HG02852 (cell line): ENCODE measurements around the gene LDLRAD2.
"Not testable (repeated sequence)": the region's sequence is repeated elsewhere in the genome, so short reads cannot be mapped to it uniquely, and the experiment has no call there.

Experiments
- ATAC-seq: cut with Tn5 transposase; IDR thresholded peaks from one replicate; pipeline ENCODE4 v1.9.1; 2021; ENCODE audit warnings: mild to moderate bottlenecking, moderate library complexity; ENCODE audit not compliant: unreplicated experiment

Gene LDLRAD2

GRCh38 chr1:21823206-21823979 is 11.3 kb downstream of the LDLRAD2 start:
- ATAC-seq = no peak

- ATAC-seq = no peak
These were observed 12.1 kb downstream of the LDLRAD2 start for GRCh38 chr1:21823980-21824702.

GRCh38 chr1:21824926-21825325 is 12.9 kb downstream of the LDLRAD2 start:
- ATAC-seq = no peak

GRCh38 chr1:21825393-21825792 is 13.3 kb downstream of the LDLRAD2 start:
- no peak for ATAC-seq

DNA sequence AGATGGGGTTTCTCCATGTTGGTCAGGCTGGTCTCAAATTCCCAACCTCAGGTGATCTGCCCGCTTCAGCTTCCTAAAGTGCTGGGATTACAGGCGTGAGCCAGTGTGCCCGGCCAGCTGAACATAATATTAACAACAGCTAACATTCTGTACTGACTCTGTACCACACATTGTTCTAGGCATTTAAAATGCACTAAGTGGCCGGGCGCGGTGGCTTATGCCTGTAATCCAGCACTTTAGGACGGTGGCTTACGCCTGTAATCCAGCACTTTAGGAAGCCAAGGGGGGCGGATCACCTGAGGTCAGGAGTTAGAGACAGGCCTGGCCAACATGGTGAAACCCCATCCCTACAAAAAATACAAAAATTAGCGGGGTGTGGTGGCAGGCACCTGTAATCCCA is 14.6 kb downstream of the LDLRAD2 start:
- not testable (repeated sequence) for ATAC-seq

DNA sequence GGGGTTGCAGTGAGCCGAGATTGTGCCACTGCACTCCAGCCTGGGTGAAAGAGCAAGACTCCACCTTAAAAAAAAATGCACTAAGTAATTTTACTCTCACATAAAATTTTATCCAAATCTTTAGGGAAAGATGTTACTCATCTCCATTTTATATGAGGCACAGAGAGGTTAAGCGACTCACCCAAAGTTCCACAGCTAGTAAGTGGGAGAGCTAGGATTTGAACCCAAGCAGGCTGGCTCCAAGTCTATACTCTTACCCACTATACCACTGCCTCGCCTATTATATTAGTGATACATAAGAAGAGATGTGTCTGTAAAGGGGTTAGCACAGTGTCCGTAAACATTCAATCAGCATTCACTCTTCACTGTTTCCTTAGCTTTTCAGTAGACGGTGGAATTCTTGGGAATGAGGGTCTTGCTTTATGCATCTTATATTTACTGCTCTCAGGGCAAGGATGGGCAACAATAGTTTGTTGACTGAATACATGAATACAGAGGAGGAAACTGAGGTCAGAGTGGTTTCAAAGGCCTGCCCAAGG is 15.1 kb downstream of the LDLRAD2 start:
- ATAC-seq = no peak

- no peak for ATAC-seq
These were observed 16.0 kb downstream of the LDLRAD2 start for GRCh38 chr1:21828075-21828474.

GRCh38 chr1:21828506-21829210 is 16.6 kb downstream of the LDLRAD2 start:
- ATAC-seq = no peak

DNA sequence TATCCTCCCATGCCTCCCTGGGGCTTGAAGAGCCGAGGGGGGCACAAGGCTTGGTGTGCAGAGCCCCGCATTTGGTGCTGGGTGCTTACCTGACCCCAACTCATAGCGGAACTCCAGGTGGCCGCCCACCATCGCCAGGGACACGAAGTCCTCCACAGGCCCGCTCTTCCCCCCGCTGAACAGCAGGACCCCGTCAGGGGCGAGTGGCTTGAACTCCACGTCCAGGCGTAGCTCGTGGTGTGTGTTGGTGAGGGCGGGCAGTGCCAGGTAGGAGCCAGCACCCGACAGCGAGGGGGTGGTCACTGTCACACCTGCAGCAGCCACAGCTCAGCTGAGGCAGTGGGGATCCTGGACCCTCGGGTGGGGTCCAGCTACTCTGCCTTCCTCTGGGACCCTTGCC is 17.2 kb downstream of the LDLRAD2 start:
- no peak for ATAC-seq

DNA sequence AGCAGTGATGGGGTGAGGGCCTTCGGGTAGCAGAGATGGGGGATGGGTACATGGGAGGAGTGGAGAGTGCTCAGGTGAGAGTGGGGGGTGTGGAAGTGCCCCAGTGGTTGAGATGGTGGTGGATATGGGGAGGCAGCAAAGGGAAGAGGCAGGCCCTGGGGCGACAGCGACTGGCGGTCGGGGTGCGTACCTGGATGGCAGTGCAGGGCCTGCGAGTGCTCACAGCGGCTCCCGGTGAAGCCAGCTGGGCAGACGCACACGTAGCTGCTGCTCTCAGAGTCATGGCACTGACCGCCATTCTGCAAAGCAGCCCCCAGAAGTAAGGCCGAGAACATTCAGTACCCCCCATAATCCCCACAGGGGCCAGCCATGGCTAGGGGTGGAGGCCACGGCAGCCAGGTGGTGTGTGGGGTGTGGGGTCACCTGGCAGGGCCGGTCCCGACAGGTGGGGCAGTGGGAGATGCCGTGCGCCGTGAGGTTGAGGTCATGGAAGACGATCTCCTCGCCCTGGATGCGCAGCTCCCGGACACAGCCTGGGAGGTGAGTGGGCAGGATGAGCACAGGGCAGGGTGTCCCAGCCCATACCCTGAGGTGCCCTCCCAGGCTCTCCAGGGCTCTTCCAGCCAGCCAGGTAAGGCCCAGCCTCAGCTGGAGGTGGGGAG is 18.9 kb downstream of the LDLRAD2 start:
- ATAC-seq = no peak

DNA sequence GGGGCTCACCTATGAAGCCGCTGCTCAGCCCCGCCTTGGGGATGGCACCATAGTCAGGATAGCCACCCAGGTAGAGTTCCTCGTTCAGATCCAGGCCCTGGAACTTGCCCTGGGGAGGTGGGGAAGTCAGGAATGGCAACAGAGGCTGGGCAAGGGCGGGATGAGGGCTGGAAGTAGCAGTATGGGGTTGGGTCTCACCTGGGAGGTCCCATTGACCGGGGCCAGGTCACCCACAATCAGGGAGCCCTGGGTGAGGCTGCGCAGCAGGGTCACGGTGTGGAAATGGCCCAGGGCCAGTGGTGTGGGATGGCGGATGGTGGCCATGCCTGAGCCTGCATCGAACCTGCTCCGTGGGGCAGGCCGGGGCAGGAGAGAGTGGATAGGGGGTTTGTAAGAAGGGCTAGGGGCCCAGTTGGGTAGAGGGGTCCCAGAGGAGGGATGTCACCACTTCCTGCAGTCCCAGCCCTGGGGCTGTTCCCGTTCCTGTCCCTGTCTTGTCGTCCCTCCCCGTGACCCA is 19.4 kb downstream of the LDLRAD2 start:
- ATAC-seq = no peak

DNA sequence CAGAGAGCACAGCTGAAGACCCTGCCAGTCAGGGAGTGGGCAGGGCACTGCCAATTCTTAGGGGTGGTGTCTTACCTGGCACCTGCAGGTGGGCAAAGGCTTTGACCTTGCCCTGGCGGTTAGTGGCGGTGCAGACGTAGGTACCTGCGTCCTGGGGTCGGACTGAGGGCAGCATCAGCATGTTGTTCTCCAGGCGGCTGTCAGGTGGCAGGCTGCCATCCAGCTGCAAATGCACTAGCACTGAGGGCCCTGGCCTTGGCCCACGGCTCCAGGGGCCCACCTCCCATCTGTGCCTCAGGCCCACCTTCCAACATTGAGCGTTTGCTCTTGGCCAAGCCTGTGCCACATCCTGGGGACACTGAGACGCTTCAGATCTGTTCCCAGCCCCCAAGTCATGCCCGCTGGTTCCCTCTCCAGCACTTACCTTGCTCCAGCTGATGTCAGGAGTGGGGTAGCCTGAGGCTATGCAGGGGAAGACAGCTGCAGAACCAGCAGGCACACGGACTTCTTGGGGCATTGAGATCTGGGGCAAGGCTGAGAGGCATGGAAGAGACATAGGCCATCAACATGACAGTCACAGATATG is 21.4 kb downstream of the LDLRAD2 start:
- ATAC-seq = no peak

GRCh38 chr1:21834094-21834493 is 22.0 kb downstream of the LDLRAD2 start:
- no peak for ATAC-seq

- no peak for ATAC-seq
These were observed 22.6 kb downstream of the LDLRAD2 start for GRCh38 chr1:21834666-21835065.

DNA sequence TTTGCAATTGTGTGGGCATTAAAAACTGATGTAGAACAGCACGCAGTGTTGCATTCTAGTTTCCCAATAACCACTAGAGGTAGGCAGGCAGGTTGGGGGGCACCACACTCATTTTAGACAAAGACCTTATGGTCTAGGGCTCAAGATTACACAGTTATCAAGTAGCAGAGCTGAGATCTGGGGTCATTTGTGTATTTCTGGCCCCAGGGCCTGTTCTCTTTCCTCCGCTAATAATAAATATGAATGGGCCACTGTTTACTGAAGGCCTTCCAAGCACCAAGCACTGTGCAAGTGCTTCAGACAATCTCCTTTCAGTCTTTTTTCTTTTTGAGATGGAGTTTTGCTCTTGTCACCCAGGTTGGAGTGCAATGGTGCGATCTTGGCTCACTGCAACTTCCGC is 23.9 kb downstream of the LDLRAD2 start:
- no peak for ATAC-seq

- no peak for ATAC-seq
These were observed 24.7 kb downstream of the LDLRAD2 start for GRCh38 chr1:21836729-21837128.

DNA sequence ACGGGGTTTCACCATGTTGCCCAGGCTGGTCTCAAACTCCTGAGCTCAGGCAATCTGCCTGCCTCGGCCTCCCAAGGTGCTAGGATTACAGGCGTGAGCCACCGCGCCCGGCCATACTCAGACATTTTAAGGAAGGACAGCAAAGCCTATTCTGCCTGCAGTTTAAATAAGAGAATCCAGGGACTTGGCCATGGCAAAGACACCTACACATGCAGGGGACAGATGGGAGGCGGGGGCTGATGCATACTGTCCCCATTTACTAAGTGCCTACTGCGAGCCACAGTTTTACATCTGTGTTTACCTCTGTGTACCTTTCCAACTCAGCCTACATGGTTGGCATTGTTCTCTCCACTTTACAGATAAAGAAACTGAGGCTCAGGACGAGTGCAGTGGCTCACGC is 25.4 kb downstream of the LDLRAD2 start:
- ATAC-seq = no peak

DNA sequence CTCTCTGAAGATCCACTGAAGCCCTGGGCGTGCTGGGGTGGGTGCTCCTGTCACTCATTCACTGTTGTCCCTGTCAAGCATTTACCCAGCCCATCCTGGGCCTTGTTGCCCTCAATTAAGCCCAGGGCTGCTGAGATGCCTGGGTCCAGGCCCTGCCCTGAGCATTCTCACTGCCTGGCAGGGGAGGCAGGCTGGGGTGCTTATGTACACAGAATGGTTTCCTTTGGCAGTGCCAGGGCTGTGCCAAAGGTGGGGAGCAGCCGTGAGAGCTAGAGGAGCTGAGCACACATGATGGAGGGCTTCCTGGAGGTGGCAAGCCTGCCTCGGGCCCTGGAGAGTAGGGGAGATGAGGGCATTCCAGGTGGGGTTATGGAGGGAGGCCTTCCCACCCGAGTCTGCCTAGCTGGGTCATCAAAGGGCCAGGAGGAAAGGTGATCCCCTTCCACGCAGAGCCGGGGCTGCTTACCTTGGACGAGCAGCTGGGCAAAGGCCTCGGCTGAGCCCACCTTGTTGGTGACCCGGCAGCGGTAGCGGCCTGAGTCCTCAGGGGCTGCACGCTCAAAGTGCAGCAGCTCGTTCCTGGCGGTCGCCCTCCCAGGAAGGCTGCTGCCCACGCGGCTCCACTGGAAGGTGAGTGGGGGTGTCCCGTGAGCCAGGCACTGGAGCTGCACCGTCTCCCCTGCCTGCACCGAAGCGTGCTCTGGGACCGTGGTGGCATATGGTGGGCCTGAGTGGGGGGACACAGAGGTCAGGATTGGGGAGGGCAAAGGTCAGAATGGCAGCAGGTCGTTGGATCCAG is 26.5 kb downstream of the LDLRAD2 start:
- ATAC-seq = no peak

- no peak for ATAC-seq
These were observed 27.4 kb downstream of the LDLRAD2 start for GRCh38 chr1:21839337-21840037.
